Retinal pigment epithelial cell (primary cell): Measurements from ENCODE around the gene FMNL2.

Source experiments
- DNase-seq: peaks from one replicate; pipeline ENCODE4 v3.0.0-alpha.2; 2010; ENCODE audit warnings: low read depth
- H3K4me3 ChIP-seq: 2 replicates; pipeline ENCODE4 v1.5.1; 2011; ENCODE audit warnings: mild to moderate bottlenecking, low read length, control low read depth, moderate library complexity
- CTCF ChIP-seq: conservative IDR thresholded peaks from 2 replicates; pipeline ENCODE4 v1.5.1; 2011; ENCODE audit warnings: low read depth, low read length, control low read depth, inconsistent platforms

Gene FMNL2

DNA sequence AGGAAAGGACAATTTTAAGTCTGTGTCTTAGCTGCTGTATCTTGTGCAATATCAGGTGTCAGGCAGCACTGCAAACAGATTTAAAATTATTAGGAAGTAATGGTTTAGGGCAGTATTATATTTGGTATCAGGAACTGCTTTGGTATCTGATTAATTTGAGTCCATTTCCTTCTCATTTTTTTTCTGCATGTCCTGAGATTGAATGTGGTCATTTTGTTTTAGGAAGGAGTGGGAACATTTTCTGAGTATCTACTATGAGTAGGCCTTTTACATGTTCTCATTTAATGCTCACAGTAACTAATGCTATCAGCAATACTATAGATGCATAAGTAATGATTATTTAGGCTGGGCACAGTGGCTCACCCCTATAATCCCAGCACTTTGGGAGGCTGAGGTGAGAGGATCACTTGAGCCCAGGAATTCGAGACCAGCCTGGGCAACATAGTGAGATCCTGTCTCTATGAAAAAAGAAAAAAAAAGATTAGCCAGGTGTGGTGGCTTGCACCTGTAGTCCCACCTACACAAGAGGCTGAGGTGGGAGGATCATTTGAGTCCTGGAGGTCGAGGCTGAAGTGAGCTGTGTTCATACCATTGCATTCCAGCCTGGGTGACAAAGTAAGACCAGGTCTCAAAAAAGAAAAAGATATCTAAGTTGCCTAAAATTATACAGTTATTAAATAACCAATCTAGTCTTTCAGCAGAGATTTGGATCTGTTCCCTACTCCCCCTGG is 4.7 kb downstream of the FMNL2 start:
- no peak overlapping the region for H3K4me3 ChIP-seq
- DNase-seq, result no peak
- no peak for TF ChIP-seq CTCF

- no peak for TF ChIP-seq CTCF
- DNase-seq, result no peak
- no peak overlapping the region for H3K4me3 ChIP-seq
Observed at GRCh38 chr2:152342259-152343046, 7.5 kb downstream of the FMNL2 start.

DNA sequence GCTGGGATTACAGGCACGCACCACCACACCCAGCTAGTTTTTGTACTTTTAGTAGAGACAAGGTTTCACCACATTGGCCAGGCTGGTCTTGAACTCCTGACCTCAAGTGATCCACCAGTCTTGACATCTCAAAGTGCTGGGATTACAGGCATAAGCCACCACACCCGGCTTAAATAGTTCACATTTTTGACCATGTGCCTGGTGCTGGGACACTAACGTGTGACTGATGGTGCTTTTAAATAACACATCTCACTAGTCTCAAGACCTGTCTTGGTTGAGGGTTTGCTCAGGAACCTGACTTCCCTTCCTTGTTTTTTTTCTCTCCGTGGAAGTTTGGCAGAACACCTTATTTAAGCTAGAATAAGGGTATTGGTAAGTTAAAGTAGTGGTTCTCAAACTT is 8.5 kb downstream of the FMNL2 start:
- H3K4me3 ChIP-seq, result no peak overlapping the region
- TF ChIP-seq CTCF, result no peak
- no peak for DNase-seq

DNA sequence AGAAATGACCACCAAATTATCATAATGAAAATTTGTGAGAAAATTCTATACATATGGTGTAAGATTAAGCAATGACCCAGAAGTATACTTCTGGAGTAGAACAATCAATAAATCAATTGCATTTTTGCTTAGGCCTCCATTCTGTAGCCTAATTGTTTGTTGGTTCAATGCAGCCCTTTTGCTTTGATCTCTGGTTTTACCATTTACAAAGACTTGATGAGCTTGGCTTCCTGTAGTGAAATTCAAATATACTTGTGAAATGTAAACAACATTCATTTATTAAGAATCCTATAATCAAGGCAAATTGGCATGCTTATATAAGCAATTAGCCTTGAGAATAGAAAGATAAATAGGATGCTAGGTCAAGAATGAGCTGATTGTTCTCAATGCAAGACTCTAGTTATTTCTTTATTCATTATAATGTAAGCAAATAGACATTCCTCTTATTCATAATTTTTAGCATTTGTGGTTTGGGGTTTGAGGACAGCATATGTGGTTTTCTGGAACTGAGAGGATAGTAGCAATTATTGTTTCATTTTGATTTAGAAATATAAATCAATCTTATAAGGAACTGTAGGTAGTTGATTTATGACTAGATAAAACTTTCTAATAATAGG is 9.7 kb downstream of the FMNL2 start:
- no peak for TF ChIP-seq CTCF
- DNase-seq, result no peak
- no peak overlapping the region for H3K4me3 ChIP-seq

- H3K4me3 ChIP-seq, result no peak overlapping the region
- no peak for DNase-seq
- no peak for TF ChIP-seq CTCF
Observed at GRCh38 chr2:152347076-152347475, 12.1 kb downstream of the FMNL2 start.

DNA sequence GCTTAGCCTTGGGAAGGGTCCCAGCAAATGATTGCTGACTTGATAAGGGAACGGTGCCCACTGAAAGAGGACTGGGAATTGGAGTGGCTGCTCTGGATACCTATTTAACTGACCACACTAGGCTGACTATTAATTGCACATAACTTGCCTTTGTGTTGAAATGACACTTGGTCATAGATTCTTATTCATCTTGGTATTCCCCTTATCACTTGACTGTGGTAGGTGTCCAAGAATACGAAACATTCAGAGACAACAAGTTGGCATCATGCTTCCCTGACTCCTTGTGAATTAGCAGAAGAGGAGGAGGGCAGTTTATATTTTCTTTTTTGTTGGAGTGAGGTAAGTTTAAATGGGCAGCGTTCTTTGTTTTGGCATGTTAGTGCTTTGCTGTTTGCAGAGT is 13.4 kb downstream of the FMNL2 start:
- DNase-seq, result no peak
- TF ChIP-seq CTCF, result no peak
- H3K4me3 ChIP-seq, result no peak overlapping the region

DNA sequence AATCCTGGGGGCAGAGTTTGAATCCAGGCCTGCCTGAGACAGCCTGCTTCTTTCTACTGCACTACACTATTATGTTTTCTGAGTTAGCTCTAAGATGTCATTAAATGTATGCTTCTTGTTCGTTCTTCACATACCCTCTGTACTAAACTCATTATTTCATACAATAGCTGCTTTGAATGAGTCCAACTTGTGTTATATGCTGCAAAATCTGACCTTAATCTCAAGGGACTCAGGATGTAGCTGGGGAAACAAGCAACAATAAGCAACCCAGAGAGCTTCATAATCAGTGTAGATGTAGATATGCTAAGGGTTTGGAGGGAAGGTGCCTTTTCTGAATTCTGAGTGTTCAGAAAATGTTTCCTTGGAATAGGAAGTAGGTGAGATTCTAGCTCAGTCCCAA is 14.4 kb downstream of the FMNL2 start:
- H3K4me3 ChIP-seq, result no peak overlapping the region
- no peak for DNase-seq
- TF ChIP-seq CTCF, result no peak
